OCI-LY7 (cell line): ENCODE measurements around the gene ZDHHC13. TPM values are rescaled to one million over a fixed set of nuclear protein-coding genes. Genes with fewer than 3 reads are reported as not detected.

Experiments
- total RNA-seq, 2 experiments: library from RNA; depleted of rRNA in 1 of 2; stranded (reverse); fragments of >200 nt in 1 of 2; shearing (Covaris generic) in 1 of 2; gene quantifications; 2 replicates each; pipeline ENCODE4 v1.2.3, GENCODE V29; 2014 to 2022

ZDHHC13 gene
- total RNA-seq, 2 experiments from 2014 or later, result 25.0 to 28.1 TPM

Other genes starting within 250 kb of the ZDHHC13 start
- not detected in 2 replicates for gene MRGPRX1, start 177.8 kb upstream of the ZDHHC13 start, total RNA-seq (2014; rRNA removed; shearing (Covaris generic))
- not detected in 2 replicates for gene MRGPRX1, start 177.8 kb upstream of the ZDHHC13 start, total RNA-seq (2022)
- not detected in 2 replicates for gene MRGPRX2, start 56.5 kb upstream of the ZDHHC13 start, total RNA-seq (2014; rRNA removed; shearing (Covaris generic))
- not detected in 2 replicates for gene MRGPRX2, start 56.5 kb upstream of the ZDHHC13 start, total RNA-seq (2022)
- not detected in 2 replicates for gene CSRP3, start 84.8 kb downstream of the ZDHHC13 start, total RNA-seq (2014; rRNA removed; shearing (Covaris generic))
- gene CSRP3, start 84.8 kb downstream of the ZDHHC13 start, total RNA-seq (2022), result not detected in 2 replicates
- gene E2F8, start 123.8 kb downstream of the ZDHHC13 start, total RNA-seq (2014; rRNA removed; shearing (Covaris generic)), result 29.3 and 46.0 TPM in 2 replicates
- 55.7 and 75.2 TPM in 2 replicates for gene E2F8, start 123.8 kb downstream of the ZDHHC13 start, total RNA-seq (2022)